Measurements from ENCODE around the gene PYROXD2.
A peak's percentile ranks its signal among the peaks of the same experiment; 100 is the strongest.

PYROXD2 gene

DNA sequence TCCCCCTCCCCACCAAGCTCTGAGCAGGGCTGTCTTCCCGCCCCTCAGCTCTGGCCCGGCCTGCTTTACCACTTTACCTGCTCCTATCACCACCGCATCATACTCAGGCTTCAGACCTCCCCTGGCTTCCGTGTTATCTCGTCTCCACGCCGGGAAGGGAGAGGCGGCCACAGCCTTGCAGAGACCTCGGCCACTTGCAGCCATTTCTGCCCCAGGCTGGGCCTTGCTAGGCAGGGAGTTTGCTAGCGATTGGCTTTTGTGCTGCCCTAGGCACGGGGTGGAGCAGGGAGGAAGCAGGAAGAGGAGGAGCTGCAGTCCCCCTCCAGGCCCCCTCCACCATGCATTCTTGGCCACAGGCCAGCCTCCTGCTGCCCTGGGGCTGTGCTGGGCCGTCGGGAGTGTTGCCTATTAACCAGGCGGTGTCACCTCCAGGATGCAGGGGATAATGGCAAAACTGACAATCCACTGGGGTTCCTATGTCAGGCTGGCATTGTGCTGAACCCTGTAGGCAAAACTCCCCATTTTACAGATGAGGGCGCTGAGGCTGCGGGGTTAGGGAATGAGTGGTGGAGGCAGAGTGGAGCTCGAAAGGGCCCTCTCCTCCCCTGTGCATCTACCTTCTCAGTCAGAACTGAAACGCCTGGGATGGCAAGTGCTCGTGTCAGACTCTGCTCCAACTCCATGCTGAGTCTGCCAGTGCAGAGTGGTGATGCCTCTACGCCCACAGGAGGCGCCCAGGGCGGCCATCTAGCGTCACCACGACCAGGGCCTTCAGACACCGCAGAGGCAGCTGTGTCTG lies at the start of gene PYROXD2:
Gene PYROXD2, minus strand, starts transcription at position 251 of the 799 bp plus-strand sequence. Its CDS starts 47 bp downstream, at position 204.
- DNase-seq: no peak

DNA sequence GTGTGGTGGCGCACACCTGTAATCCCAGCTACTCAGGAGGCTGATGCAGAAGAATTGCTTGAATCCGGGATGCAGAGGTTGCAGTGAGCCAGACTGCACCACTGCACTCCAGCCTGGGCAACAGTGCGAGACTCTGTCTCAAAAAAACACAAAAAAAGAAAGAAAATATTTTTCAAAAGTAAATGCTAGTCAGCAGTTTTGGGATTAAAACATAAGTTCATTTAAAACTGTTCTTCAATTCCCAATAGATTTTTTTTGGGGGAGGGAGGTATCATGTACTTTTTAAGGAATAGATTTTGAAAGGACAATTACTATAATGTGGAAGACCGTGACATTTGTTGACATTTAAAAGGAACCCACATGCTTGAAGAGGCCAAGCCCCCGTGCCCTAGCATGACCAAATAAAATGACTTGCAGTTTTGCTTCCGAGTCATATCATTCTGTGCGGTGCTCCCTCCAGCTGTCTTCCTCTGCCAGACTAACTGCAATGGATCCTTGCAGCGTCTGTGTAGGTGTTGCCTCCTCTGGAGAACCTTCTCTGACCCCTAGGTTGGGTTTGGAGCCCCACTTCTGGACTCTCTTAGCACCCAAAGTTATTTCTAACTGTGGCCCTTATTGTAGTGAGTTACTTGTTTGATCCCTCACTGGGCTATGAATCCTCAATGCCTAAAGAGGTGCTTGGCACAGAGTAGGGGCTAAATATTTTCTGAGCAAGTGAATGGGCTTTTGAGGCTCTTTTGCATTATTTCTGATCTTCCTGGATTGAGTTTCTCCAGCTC lies 49.2 kb upstream of the PYROXD2 start:
- DNase-seq: no peak

- DNase-seq: no peak
Measured at GRCh38 chr10:98463016-98463415, 48.0 kb upstream of the PYROXD2 start.

DNA sequence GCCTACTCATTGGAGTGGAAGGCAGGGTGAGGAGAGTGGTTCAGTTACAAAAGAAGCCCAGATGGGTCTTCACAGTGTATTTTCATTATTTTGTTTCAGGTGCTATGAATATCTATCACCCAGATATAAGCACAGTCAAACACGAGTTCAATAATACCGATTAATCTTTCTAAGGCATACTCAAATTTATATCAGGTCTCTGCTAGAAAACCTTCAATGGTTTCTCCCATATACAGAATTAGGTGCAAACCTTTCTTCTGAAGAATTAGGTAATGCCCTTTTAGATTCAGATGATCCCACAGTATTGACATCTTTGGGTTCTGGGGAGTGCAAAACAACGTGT lies 46.5 kb upstream of the PYROXD2 start:
- no peak for DNase-seq

DNA sequence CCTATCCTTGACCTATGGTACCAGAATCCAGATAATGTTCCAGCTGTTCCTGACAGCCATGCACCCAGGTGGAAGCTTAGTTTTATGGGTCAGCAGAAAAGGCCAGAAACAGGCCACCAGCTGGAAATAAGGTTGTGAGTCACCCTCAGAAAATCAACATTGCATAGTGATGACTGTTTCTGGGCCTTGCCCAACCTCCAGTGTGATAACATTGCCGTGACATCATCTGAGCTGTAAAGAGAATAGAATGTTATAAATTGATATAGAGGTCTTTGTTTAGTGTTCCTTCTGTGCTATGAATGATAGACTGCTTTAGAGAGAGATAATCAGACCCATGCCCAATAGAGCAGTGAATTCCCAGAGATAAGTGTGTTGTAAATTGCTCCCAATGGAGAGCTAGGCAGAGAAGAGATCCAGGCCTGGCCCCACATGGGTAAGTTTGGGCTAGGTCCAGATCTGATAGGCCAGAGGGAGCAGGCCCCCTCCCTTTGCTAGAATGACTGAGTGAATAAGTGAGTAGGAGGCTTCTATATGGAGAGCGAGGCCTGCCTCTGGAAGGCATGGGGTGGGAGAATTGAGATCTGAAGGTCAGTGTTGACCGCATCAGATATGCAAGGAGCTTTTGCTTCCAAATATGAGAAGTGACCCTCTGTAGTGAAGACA lies 46.0 kb upstream of the PYROXD2 start:
- DNase-seq: no peak

DNA sequence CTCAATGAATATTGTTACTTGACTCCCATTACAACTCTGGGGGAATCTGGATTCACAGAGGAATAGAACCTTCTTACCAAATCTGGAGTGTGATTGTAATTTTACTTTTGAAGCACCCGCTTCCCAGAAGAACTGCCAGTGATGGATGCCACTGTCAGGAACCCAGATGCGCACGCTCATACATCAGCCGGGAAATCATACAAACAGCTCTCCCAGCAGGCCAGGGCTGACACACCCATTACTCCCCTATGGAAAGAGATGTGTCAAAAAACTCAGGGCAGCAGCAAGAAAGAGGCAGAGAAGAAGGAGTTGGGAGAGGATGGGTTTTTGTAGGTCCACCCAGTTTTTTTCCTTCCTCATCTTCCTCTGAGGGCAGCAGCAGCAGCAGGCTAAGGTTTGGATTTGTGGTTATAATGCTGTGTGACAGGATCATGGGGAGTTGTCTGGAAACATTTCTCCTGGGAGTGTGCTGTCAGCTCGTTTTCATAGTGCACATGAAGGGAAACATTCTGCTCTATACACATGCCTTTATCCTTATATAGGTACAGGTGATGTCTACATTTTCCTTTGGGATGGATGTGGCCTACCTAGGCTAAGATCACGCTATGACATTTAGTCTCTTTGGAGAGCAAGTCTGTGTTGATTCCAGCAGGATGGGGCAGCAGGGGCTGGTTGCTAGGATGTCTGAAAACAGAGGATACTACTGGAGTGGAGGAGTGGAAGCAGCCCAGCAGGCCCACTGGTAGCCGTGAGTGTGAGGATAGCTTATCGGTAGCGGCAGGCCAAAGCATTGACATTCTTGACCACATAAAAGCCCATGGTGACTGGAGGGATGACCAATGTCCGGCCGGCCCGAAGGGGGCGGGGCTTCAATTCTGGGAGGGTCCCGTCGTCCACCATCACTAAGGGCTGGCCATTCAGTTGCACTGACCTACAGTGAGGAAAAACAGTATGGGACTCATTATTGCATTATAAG lies 44.1 kb upstream of the PYROXD2 start:
- DNase-seq: no peak

- no peak for DNase-seq
Measured at GRCh38 chr10:98457721-98458120, 42.7 kb upstream of the PYROXD2 start.

DNA sequence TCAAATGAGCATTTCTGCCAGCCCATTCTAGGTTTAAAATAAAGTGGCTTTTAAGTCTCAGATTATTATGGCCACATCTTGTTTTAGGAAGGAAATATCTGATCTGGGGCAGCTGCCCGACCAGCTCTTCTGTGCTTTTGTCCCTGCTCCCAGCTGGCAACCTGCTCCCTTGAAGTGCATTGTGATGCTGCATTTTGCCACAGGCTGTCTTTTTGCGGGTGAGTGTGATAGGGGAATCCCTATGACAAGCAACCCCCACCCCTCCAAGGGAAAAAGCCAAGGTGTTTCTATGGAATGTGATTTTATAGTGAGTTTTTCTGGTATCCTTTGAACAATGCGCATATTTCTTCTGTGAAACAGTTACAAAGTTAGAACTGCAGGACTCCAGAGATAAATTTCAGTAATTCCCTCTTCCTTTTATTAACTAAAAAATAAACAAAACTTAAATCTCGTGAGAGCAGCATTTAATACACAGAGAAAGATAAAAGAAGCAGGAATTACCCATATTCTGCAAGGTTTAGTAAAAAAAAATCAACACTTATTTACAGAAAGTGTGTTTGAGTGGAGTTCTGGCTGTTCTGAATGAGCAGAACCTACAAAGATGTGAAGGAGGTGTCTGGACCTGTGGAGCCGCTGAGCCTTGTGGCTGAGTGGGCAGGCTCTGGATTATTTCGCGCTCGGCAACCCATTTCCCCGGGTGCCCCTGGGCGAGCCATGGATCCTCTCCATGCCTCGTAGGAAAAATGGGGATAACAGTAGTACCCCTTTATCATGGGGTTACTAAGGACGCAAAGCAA lies 41.9 kb upstream of the PYROXD2 start:
- no peak for DNase-seq

DNA sequence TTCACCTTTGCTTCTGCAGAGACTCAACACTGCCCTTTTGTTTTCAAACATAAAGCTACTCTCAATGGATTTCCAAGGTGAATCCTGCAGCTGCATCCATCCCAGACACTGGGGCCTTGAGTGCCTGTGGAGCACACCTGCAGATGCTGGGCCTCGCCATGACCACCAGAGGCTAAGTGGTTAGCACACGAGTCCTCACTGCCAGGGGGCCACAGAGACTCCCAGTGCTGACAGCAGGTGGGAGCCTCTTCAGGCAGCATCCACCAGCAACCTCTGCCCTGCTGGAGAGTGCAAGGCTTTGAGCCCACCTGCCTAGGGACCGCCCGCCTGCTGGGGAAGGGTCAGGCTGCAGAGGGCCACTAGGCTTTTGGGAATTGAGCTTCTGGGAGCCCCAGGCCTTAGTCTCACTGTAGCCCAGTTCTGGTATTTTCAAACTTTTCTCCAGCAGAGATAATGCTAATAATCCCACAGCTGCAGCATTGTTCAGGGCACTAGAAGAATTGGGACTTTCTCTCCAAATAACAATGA lies 41.1 kb upstream of the PYROXD2 start:
- DNase-seq: no peak

DNA sequence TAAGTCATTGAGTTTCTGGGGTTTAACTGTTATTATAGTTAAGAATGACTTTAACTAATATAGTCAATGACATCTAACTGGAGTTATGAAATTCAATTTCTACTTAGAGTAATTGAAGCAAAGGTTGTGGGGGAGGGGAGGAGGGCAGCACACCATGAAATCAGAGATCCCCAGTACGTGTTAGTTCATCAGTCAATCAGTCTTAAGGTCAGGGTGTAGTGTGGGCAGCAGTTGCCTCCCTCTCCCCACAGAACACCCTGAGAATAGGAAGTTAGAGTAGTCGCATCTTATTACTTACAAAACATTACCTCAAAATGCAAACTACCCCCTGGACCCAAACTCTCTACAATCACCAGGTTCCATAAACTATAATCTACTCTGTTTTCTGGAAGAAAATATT lies 38.7 kb upstream of the PYROXD2 start:
- no peak for DNase-seq

DNA sequence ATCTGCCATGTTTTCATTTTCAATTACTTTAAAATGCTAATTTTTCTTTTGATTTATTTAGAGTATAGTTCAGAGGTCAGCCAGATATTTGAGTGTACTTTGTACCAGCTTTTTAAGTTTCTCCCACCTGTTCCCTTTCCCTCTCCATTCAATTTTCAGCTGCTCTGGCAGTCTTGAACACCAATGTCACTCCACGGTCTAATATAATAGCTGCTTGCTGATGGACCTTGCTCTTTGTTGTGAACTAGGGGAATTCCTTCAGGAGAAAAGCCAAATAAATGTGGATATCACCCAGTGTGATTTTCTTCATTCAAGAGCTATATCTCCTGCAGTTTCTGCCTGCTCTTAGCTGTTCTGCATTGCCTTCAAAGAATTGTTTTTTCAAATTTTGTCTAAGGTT lies 35.6 kb upstream of the PYROXD2 start:
- no peak for DNase-seq

GRCh38 chr10:98449287-98449686 lies 34.3 kb upstream of the PYROXD2 start:
- DNase-seq: no peak

- peak; percentile 34 for DNase-seq
Measured at GRCh38 chr10:98446661-98447221, 31.8 kb upstream of the PYROXD2 start, which contains the start of gene HPS1. Gene HPS1, minus strand, starts transcription at chr10:98446935. Its CDS starts 3,695 bp downstream, at chr10:98443240.

GRCh38 chr10:98446151-98446660 lies 31.2 kb upstream of the PYROXD2 start:
- peak; percentile 9 for DNase-seq

GRCh38 chr10:98445200-98445812 lies 30.3 kb upstream of the PYROXD2 start:
- no peak for DNase-seq

GRCh38 chr10:98444314-98445006 lies 29.5 kb upstream of the PYROXD2 start:
- no peak for DNase-seq

DNA sequence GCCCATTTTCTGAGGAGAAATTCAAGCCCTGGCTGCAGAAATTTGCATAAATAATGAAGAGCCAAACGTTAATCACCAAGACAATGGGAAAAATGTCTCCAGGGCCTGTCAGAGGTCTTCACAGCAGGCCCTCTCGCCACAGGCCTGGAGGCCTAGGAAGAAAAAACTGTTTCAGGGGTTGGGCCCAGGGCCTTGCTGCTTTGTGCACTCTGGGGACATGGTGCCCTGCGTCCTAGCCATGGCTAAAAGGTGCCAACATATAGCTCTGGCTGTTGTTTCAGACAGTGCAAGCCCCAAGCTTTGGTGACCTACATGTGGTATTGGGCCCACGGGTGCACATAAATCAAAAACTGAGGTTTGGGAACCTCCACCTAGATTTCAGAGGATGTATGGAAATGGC lies 23.7 kb upstream of the PYROXD2 start:
- DNase-seq: no peak

GRCh38 chr10:98436704-98437103 lies 21.7 kb upstream of the PYROXD2 start:
- no peak for DNase-seq

GRCh38 chr10:98435178-98435577 lies 20.2 kb upstream of the PYROXD2 start:
- no peak for DNase-seq

Measured in GF-D8 (cell line).